GM21360 (cell line): ENCODE results near the gene GPR152.
"Not testable (repeated sequence)": the region's sequence is repeated elsewhere in the genome, so short reads cannot be mapped to it uniquely, and the experiment has no call there.

Experiments used
- ATAC-seq: cut with Tn5 transposase; IDR thresholded peaks from one replicate; pipeline ENCODE4 v1.9.1; 2021; ENCODE audit warnings: mild to moderate bottlenecking, moderate library complexity; ENCODE audit not compliant: unreplicated experiment

The GPR152 gene

GRCh38 chr11:67466962-67467771 lies 14.6 kb upstream of the GPR152 start:
- no peak for ATAC-seq

DNA sequence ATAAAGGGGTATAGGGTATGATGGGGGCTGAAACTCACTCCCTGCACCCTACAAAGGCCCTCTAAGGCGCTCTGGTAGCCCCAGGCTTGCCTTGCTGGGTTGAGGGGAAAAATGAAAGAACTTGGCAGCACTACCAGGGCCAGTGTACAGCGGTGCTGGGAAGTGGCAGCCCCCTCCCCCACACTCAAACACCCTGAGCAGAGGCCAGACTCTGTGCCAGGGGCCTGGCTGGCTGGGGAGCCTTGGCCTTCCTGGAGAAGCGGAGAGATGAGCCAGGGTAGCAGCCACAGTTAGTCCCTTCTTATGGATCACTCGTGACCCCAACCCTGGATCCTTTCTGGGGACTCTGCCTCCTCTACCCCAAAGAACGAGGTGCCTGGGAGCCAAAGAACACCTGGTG lies 13.8 kb upstream of the GPR152 start:
- ATAC-seq, result no peak

GRCh38 chr11:67465530-67465929 lies 13.0 kb upstream of the GPR152 start:
- ATAC-seq, result not testable (repeated sequence)

DNA sequence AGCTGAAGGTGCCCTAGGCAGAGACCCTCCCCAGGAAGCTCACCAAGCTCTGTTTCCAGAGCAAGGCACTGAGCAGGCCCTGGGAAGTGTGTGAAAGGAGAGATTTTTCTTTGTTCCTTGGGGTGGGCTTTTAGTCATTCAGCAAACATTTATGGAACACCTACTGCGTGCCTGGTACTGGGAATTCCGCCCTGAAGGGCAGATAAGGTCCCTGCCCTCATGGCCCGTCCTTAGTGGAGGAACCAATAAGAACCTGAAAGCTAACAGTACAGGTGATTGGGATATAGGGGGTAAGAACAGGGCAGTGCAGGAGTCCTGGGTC lies 12.6 kb upstream of the GPR152 start:
- no peak for ATAC-seq

DNA sequence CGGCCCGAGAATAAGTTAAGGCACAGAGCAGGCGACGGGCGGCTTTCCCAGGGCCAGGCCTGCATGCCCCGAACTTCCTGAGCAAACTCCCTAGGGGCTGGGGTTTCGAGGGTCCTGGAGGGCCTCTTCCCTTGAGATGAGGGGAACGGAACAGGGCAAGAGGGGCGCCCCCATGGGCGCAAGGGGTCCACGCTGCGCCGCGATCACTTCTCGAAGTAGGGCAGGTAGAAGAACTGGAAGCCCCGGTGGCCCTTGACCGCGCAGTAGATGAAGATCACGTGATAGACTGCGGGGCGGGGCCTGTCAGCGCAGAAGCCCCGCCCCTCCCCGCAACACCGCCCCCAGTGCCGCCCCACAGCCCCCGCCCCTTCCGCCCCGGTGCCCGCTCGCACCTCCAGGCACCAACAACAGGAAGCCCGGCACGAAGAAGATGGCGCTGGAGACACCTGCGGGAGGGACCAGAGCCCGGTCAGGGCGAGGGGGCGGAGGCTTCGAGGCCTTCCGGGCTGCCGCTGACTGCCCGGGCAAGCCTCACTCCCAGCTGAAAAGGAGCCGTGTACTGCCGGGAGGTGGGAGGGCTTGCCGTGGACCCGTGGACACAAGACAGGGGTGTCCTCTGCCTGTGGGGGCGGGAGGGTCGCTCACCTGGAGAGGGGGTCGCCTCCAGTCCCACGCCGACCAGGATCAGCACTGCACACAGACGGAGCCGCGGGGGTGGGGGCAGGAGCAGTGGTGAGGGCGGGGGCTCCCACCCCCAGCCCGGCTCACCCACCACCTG lies 12.1 kb upstream of the GPR152 start:
- ATAC-seq, result no peak

DNA sequence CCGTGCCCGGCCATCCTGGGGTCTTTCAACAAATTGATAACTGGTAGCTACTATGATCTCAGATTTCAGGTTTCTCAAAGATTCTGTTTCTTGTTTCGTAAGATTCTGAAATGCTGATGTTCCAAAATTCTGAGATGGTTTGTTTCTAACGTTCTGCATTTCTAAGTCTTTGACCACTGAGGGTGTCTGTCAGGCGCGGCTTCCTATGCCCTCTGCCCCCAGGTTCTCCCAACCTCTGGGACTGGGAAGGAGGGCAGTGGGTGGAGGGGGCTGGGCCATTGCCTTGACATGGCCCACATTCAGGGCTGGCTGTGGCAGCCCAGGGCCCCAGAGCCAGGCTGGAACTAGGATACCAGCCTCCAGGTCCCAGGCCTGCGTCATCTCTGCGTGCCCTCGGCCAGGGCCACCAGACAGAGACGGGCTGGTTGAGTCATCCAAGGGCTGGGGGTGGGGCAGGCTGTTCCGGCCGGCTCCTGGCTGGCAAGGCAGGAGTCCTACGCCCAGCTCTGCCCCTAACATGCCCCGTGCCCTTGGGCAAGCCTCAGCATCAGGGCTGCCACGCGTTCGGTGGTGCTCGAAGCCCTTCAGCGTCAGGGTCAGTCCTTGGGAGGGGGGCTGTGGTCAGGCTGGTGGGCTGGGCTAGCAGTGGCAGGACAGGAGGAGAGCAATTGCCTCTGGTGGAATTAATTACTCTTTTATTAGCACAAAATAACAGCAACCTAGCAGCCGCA lies 11.3 kb upstream of the GPR152 start:
- ATAC-seq, result no peak

DNA sequence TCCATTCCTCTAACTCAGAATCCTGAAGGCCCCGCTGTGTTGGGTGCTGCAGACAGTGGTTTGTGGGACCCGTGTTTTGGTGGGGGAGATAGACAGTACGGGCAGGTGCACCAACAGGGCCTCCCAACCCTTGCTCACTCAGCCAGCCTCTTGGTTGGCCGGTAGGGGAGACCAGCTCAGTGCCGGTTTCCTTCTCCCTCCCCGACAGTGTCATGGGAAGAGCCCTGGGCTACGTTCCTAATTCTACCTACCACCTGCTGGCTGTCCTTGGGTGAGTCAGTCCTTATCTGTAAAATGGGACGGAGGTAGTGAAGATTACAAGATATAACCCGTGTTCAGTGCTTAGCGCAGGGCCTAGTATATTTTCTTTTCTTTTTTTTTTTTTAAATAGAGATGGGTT lies 10.7 kb upstream of the GPR152 start:
- no peak for ATAC-seq

DNA sequence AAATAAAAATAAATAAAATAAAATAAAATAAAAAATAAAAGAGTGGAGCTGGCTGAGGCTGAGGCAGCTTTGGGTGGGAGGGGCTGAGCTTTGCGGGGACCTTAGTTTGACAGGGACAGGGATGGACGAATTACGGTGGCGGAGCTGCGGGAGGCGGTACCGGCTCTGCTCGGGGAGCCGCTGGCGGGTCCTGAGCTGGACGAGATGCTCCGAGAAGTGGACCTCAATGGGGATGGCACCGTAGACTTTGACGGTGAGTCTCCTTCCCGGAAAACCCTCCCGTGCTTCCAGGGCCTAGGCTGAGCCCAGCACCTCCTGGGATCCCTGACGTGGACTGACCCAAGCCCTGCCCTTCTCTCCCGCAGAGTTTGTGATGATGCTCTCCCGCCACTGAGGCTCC lies 5.7 kb upstream of the GPR152 start:
- no peak for ATAC-seq

DNA sequence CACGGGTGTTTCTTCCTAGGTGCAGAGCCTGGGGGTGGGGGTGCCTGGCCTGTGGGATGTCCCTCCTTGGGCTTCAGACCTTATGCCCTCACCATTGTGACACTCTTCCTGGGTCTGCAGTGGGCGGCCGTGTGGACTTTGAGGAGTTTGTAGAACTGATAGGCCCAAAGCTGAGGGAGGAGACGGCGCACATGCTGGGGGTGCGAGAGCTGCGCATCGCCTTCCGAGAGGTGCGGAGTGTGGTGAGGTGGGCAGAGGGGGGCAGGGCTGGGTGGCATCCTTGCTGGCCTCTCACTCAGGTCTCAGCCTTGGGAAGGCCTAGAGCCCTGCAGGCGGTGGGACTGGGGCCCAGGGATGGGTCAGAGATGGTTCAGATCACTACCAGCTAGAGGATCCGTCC lies 4.9 kb upstream of the GPR152 start:
- ATAC-seq, result no peak

- no peak for ATAC-seq
Observed at GRCh38 chr11:67456068-67456705, 3.7 kb upstream of the GPR152 start.

- no peak for ATAC-seq
Observed at GRCh38 chr11:67455054-67455453, 2.5 kb upstream of the GPR152 start, which contains the start of gene CABP4. CABP4 (plus strand) TSS chr11:67455354; CDS start chr11:67455424, 70 bp downstream.

GRCh38 chr11:67453816-67454732 lies 1.5 kb upstream of the GPR152 start:
- ATAC-seq, result no peak

DNA sequence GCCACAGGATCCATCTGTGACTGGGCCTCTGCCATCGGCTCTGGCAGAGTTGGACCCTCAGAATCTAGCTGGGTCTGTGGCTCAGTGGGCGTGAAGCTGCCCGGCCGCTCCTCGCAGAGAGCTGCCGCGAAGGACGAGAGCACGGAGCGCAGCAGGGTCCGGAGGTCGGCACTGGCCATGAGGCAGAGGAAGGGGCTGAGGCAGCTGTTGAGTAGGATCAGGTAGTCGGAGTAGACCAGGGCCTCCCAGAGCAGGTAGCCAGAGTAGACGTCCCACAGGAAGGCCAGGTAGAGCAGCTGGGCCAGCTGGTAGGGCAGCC lies 912 bp downstream of the GPR152 start:
- no peak for ATAC-seq

DNA sequence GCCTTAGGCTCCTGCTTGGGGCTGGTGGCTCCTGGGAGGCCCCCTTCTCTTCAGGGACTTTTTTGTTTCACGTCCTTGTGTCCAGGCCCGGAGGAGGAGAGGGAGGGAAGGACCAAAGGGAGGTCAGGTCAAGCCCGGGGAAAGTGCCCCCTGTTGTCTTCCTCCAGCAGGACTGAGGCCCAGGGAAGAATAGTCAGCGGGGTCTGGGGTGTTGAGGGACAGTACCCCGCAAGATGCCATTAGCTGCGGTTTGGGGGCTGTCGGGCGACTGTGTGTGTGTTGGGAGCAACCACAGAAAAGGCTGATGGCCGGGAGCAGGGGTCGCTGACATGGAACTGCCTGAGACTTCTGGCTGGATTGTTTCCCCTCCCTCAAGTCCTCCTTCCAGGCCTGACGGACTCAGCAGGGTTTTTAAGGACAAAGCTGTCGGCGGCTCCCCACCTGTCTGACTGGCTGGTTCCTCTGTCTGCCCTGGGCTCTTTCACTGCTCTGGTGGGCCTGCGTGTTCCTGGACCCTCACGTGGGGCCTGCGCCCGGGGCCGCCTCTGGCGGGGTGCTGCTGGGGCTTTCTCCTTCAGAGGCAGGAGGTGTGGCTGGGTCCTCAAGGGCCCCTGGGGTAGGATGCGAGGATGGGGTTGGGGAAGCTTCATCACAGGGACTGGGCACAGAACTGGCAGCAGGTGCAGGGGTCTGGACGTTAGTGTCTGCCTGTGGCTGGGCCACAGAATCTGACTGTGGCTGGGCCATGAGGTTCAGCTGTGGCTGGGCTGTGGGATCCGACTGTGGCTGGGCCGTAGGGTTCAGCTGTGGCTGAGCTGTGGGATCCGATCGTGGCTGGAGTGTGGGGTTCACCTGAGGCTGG lies 1.5 kb downstream of the GPR152 start:
- no peak for ATAC-seq

DNA sequence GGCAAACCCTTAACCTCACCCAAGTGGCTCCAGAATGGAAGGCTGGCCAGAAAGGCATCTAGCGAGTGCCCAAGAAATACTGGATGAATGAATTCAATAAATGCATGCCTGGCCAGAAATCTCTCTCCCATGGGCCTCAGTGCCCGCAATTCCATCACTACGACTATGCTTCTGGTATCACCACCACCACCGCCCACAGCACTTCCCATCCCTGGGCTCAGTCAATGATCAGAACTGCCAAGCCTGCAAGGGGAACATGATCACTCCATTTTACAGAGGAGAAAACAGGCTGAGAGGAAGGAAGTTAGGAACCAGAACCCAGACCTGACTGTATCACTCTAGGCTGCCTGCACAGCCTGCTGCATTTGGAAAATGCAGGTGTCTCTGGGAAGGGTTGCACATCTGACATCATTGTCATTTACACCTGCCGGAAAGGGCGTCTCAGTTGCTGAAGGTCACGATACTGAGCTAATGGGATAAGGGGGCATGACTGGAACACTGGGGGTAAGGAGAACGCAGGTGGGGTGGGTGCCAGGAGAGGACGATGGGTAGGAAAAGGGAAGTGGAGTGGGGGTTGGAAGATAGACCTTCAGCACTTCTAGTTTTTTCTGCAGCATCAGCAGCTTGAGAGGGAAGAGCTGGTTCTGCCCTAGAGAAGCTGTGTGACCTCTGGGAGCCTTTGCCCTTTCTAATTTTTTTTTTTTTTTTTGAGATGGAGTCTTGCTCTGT lies 3.2 kb downstream of the GPR152 start:
- ATAC-seq, result no peak

DNA sequence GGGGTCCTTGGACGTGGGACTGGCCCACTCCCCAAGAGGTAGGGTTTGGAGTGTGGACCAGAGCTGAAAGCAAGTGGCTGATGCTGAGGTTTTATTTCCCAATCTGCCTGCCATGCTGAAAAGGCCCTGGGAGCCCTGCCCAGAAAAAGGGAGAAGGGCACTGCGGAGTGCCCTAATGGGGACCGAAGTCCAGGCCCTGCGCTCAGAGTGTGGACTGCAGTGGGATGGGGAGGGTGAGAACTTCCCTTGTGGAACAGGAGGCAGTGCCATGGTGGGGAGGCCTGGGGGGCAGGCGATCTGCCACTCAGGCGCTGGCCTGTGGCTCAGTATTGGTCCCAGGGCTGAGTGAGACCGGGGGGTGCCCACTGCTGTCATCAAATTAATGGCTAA lies 4.3 kb downstream of the GPR152 start:
- no peak for ATAC-seq

DNA sequence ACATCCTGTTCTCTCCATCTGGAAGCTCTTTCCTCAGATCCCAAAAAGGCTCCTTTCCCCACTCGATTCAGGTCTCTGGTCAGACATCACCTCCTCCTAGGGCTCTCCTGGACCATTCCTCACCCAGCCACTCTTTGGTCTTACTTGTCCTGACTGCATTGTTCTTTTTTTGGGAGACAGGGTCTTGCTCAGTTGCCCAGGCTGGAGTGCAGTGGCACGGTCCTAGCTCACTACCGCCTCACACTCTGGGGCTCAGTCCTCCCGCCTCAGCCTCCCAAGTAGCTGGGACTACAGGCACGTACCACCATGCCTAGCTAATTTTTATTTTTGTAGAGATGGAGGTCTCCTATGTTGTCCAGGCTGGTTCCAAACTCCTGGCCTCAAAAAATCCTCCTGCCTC lies 7.0 kb downstream of the GPR152 start:
- ATAC-seq, result no peak

DNA sequence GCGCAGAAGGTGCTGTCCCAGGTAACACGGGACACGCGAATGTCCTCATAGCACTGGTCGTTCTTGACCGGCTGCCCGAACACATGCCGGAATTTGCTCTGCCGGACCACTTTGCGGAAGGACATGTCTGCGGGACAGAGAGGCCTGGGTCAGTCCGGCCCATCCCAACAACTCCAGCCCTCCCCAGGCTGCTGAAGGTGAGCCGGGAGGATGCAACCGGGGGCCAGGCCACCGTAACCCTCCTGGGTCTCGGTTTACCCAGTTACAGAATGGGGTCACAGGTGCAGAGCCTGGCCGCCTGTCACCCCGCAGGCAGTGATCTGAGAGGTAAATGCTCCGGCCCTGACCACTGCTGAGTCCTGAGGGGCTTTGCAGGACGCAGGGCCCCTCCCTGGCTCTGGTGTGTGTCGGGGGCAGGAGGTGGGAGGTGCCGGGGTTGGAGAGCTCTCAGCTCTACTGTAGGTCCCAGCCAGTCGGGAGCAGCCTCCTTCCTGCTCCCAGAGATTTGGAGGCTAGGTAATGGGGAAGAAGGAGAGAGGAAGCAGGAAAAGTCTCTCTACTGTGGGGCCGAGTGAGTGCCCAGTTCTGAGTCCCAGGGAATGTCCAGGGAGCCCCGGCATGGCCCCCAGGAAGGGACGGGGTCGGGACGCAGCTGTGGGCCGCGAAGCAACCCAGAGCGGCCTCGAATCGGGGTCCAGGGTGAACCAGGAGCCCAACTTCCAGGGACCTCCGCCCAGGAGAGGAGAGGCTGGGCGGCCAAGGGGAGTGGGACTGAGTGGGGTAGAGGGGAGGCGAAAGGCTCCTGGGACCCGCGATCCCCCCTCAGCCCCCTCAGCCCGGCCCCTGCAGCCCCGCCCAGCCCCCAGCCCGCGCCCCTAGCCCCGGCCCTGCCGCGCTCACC lies 9.8 kb downstream of the GPR152 start:
- no peak for ATAC-seq
